ENCODE measurements around the gene CTCF.

- TF ChIP-seq CTCF (IDR thresholded peaks at IDR 0.05 in 8 of 11, conservative IDR thresholded peaks at IDR 0.05 in 3 of 11) (no peak), POLR2AphosphoS5 (IDR thresholded peaks at IDR 0.05) (peak; percentile 5 to 73 (median 59)), POLR2A (IDR thresholded peaks at IDR 0.05) (peak in 1 of 3 donors; percentile 54)
Measured at GRCh38 chr16:67528870-67529581, 33.3 kb upstream of the CTCF start.

Data from spleen (tissue), 7 donors.